ENCODE results near the gene TAS1R3.

The TAS1R3 gene

DNA sequence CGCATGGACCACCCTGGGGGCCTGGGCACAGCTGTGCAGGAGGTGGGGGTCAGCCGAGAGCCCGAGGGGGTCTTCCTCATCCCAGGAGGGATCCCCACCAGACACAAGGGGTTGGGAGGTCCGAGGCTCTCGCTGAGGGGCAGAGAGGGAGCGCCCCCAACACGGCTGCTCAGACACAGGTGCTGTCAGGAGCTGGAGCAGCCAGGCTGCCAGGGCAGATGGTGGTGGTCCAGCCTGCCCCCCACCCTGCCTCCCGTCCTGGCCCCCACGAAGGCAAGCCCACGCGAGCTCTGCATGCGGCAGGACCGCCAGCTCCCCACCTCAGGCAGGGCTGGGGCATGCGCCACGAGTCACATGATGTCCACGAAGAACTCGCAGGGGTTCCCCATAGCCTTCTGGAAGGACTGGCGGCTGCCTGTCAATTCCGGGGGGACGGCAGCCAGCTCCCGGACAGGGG lies 4.7 kb downstream of the TAS1R3 start:
- Histone ChIP-seq H3K27ac (no peak overlapping the region), H3K4me2 (ENCODE audit: low read length) (no peak overlapping the region), H3K4me1 (no peaks in the 10 kb centered on the region), H3K36me3 (ENCODE audit: control insufficient read depth, insufficient read depth, low read length) (no peaks in the 10 kb centered on the region), H3K9me3 (ENCODE audit: control insufficient read depth, low read length) (no peaks in the 10 kb centered on the region), H3K9ac (no peak overlapping the region), H3K4me3 (ENCODE audit: low read depth, low read length) (no peak overlapping the region), H2AFZ (no peak overlapping the region), H3K27me3 (ENCODE audit: control insufficient read depth, insufficient read depth, low read length) (no peaks in the 10 kb centered on the region), H3K79me2 (peaks cover 1% of the 10 kb centered on the region)
- TF ChIP-seq, protein P1, sequence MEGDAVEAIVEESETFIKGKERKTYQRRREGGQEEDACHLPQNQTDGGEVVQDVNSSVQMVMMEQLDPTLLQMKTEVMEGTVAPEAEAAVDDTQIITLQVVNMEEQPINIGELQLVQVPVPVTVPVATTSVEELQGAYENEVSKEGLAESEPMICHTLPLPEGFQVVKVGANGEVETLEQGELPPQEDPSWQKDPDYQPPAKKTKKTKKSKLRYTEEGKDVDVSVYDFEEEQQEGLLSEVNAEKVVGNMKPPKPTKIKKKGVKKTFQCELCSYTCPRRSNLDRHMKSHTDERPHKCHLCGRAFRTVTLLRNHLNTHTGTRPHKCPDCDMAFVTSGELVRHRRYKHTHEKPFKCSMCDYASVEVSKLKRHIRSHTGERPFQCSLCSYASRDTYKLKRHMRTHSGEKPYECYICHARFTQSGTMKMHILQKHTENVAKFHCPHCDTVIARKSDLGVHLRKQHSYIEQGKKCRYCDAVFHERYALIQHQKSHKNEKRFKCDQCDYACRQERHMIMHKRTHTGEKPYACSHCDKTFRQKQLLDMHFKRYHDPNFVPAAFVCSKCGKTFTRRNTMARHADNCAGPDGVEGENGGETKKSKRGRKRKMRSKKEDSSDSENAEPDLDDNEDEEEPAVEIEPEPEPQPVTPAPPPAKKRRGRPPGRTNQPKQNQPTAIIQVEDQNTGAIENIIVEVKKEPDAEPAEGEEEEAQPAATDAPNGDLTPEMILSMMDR (IDR thresholded peaks at IDR 0.05), result no peak

DNA sequence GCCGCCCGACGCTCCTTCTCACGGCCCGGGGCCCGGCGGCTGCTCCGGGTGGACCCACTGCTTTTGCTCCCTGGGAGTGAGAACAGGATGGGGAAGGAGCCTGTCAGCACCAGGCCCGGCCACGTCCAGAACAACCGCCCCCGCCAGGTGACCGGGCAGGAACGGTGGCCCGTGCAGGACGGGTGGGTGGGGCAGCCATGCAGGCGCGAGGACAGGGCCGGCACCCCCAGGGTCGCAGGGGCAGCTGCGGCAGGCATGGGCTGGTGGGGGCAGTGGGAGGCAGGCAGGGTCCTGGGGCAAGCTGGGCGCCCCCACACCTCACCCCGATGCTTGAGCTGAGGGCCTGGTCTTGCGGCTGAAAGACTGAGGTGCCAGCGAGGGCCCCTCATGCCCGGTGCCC lies 5.4 kb downstream of the TAS1R3 start:
- H2AFZ ChIP-seq, result no peak overlapping the region
- no peaks in the 10 kb centered on the region for H3K79me2 ChIP-seq
- H3K4me3 ChIP-seq (ENCODE audit: low read depth, low read length), result no peak overlapping the region
- H3K4me1 ChIP-seq, result no peaks in the 10 kb centered on the region
- TF ChIP-seq, protein P1 (IDR thresholded peaks at IDR 0.05), result no peak
- no peak overlapping the region for H3K9ac ChIP-seq
- H3K27ac ChIP-seq, result no peak overlapping the region
- no peaks in the 10 kb centered on the region for H3K36me3 ChIP-seq (ENCODE audit: control insufficient read depth, insufficient read depth, low read length)
- no peaks in the 10 kb centered on the region for H3K9me3 ChIP-seq (ENCODE audit: control insufficient read depth, low read length)
- no peak overlapping the region for H3K4me2 ChIP-seq (ENCODE audit: low read length)
- no peaks in the 10 kb centered on the region for H3K27me3 ChIP-seq (ENCODE audit: control insufficient read depth, insufficient read depth, low read length)

DNA sequence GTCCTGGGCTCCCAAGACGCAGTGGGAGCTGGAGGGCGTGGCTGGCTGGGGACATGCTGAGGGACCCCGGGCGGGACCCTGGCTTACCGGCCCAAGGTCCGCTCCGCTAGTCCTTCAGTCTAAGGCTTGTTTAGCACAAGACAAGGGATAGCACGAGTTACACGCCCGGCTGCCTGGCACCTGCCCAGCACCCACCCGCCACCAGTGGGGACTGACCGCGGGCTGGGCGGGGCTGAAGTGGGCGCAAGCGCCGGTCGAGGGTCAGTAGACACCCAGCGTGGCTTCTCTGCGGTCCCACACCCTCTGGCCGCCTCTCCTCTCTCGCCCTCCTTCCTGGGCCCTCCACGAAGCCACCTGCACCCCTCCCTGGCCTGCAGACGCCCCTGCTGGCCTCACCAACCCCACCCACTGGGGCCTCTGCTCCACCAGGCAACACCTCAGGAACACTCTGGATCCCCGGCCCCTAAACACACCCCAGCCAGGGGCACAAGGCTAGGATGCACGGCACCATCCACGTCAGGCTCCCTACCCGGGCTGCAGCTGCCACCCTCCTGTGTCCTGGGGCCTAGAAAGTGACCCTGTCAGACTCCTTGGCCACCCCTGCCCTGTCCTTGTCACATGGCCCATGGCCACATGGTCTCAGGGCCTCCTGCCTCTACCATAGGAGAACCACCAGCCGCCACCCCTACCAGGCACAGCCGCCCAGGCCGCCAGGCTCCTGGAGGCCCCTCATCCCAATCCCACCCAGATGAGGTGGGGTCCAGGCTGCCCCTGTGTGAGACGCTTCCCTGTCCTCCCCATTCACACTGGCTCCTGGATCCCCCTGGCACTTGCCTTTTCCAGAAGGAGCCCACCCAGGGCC lies 6.1 kb downstream of the TAS1R3 start:
- Histone ChIP-seq H3K4me1 (no peaks in the 10 kb centered on the region), H2AFZ (no peak overlapping the region), H3K9me3 (ENCODE audit: control insufficient read depth, low read length) (no peaks in the 10 kb centered on the region), H3K36me3 (ENCODE audit: control insufficient read depth, insufficient read depth, low read length) (no peaks in the 10 kb centered on the region), H3K79me2 (no peaks in the 10 kb centered on the region), H3K4me2 (ENCODE audit: low read length) (no peak overlapping the region), H3K27ac (no peak overlapping the region), H3K27me3 (ENCODE audit: control insufficient read depth, insufficient read depth, low read length) (no peaks in the 10 kb centered on the region), H3K9ac (no peak overlapping the region), H3K4me3 (ENCODE audit: low read depth, low read length) (no peak overlapping the region)
- TF ChIP-seq, protein P1 (IDR thresholded peaks at IDR 0.05), result no peak

DNA sequence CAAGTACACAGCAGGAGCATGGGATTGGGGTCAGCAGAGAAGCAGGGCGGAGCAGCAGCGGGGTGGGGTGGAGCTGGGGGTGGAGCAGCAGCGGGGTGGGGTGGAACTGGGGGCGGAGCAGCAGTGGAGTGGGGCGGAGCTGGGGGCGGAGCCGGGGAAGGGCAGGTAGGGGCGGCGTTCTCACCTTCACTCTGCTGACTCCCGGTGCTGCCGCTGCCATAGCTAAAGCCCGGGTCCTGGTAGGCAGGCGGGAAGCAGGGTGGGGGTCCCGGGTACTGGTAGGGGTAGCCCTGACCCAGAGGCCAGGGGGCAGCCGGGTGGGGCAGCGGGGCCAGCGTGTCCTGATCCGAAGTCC lies 6.7 kb downstream of the TAS1R3 start:
- Histone ChIP-seq H3K9ac (no peak overlapping the region), H3K79me2 (no peaks in the 10 kb centered on the region), H3K36me3 (ENCODE audit: control insufficient read depth, insufficient read depth, low read length) (no peaks in the 10 kb centered on the region), H3K9me3 (ENCODE audit: control insufficient read depth, low read length) (no peaks in the 10 kb centered on the region), H2AFZ (no peak overlapping the region), H3K27me3 (ENCODE audit: control insufficient read depth, insufficient read depth, low read length) (no peaks in the 10 kb centered on the region), H3K4me2 (ENCODE audit: low read length) (no peak overlapping the region), H3K4me3 (ENCODE audit: low read depth, low read length) (no peak overlapping the region), H3K27ac (no peak overlapping the region), H3K4me1 (no peaks in the 10 kb centered on the region)
- TF ChIP-seq, protein P1 (IDR thresholded peaks at IDR 0.05), result no peak

DNA sequence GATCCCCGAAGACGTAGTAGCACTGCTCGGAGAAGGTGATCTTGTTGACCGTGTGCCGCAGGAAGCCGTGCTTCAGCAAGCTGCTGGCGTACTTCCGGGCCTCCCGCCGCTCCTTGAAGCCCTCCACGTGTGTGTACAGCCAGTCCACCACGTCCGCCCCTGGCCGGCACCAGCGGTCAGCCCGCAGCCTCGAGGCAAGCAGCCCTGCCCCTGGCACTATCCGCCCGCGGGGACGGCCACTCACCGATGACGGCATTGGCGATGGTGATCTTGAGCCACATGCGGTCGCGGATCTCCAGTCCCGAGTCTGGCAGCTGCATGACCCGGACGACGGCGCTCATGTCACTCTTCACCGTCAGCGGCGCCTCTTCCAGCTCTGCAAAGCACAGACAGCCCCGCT lies 7.2 kb downstream of the TAS1R3 start:
- TF ChIP-seq, protein P1 (IDR thresholded peaks at IDR 0.05), result no peak
- Histone ChIP-seq H3K27me3 (ENCODE audit: control insufficient read depth, insufficient read depth, low read length) (no peaks in the 10 kb centered on the region), H3K9ac (no peak overlapping the region), H3K27ac (no peak overlapping the region), H3K9me3 (ENCODE audit: control insufficient read depth, low read length) (no peaks in the 10 kb centered on the region), H3K4me1 (no peaks in the 10 kb centered on the region), H2AFZ (no peak overlapping the region), H3K4me2 (ENCODE audit: low read length) (no peak overlapping the region), H3K36me3 (ENCODE audit: control insufficient read depth, insufficient read depth, low read length) (no peaks in the 10 kb centered on the region), H3K4me3 (ENCODE audit: low read depth, low read length) (no peak overlapping the region), H3K79me2 (peaks cover under 1% of the 10 kb centered on the region)

Measured in parathyroid adenoma (tissue), 2 donors.